Esophagus squamous epithelium (tissue), 4 donors: ENCODE data around the gene RAET1G.

Experiments
- POLR2A ChIP-seq, 4 donors: fragments of 450-650 bp; IDR thresholded peaks; one replicate each; pipeline ENCODE4 v1.6.1; 2017; ENCODE audit warnings: antibody characterized with exemption in 4 of 4, mild to moderate bottlenecking in 4 of 4, moderate library complexity in 3 of 4
- TF ChIP-seq, protein P1 (sequence below), 6 experiments: fragments of 450-650 bp in 4 of 6; fragments of 200-600 bp in 2 of 6; sonication (generic) in 2 of 6; IDR thresholded peaks; one replicate each; pipeline ENCODE4 v1.5.1; 2016 to 2019; ENCODE audit warnings: antibody characterized with exemption in 6 of 6, mild to moderate bottlenecking in 4 of 6, moderate library complexity in 4 of 6

DNA sequence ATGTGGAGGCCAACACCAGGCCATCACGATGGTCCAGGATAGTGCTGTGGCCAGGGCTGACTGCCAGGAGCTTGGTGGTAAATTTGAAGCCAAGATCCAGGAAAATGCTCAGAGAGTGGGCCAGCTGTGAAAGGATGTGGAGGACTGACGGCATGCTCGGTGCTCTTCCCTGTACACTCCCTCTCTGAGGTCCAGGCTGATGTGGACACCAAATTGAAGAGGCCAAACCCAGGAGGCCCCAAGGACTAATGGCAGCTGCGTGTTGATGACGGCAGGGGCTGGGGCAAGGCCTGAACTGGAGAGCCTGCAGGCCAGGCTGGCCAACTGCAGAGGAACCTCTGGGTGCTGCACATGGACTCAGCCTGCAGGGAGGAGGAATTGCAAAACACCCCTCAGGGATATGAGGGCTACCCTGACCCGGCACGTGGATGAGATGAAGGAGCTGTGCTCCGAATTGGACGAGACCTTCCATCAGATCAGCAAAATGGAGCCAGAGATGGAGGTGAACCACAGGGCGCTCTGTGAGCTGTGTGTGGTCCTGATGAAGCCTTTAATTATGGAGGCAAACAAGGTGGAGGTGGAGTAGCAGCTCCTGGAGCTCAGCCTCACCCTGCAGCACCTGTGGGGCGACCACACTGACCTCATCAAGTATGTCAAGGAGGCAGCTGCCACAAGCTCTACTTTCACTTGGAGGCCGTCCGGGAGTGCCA lies 18.1 kb downstream of the RAET1G start:
- TF ChIP-seq, protein P1, sequence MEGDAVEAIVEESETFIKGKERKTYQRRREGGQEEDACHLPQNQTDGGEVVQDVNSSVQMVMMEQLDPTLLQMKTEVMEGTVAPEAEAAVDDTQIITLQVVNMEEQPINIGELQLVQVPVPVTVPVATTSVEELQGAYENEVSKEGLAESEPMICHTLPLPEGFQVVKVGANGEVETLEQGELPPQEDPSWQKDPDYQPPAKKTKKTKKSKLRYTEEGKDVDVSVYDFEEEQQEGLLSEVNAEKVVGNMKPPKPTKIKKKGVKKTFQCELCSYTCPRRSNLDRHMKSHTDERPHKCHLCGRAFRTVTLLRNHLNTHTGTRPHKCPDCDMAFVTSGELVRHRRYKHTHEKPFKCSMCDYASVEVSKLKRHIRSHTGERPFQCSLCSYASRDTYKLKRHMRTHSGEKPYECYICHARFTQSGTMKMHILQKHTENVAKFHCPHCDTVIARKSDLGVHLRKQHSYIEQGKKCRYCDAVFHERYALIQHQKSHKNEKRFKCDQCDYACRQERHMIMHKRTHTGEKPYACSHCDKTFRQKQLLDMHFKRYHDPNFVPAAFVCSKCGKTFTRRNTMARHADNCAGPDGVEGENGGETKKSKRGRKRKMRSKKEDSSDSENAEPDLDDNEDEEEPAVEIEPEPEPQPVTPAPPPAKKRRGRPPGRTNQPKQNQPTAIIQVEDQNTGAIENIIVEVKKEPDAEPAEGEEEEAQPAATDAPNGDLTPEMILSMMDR (IDR thresholded peaks at IDR 0.05): no peak
- no peak for TF ChIP-seq POLR2A (IDR thresholded peaks at IDR 0.05)
